Osteocyte (in vitro differentiated cells): ENCODE data around the gene RTCA. TPM values are rescaled to one million over a fixed set of nuclear protein-coding genes. Genes with fewer than 3 reads are reported as not detected.
"Not testable (repeated sequence)": the region's sequence is repeated elsewhere in the genome, so short reads cannot be mapped to it uniquely, and the experiment has no call there.

Experiments
- DNase-seq: peaks from one replicate; pipeline ENCODE4 v3.0.0; 2021; ENCODE audit warnings: mixed read lengths; ENCODE audit not compliant: unreplicated experiment; ENCODE audit errors: extremely low spot score
- H3K27ac Mint-ChIP-seq: one replicate; pipeline ENCODE4 v1.8.0; 2021; ENCODE audit warnings: mild to moderate bottlenecking, mixed read lengths; ENCODE audit not compliant: unreplicated experiment
- H3K27me3 Mint-ChIP-seq: one replicate; pipeline ENCODE4 v1.8.0; 2021; ENCODE audit warnings: mixed read lengths; ENCODE audit not compliant: unreplicated experiment
- H3K36me3 Mint-ChIP-seq: one replicate; pipeline ENCODE4 v1.8.0; 2021; ENCODE audit warnings: mixed read lengths; ENCODE audit not compliant: unreplicated experiment
- H3K4me1 Mint-ChIP-seq: one replicate; pipeline ENCODE4 v1.8.0; 2021; ENCODE audit warnings: mixed read lengths; ENCODE audit not compliant: unreplicated experiment
- H3K4me3 Mint-ChIP-seq: one replicate; pipeline ENCODE4 v1.8.0; 2021; ENCODE audit warnings: mild to moderate bottlenecking, moderate library complexity, mixed read lengths; ENCODE audit not compliant: unreplicated experiment
- H3K9me3 Mint-ChIP-seq: one replicate; pipeline ENCODE4 v1.8.0; 2021; ENCODE audit warnings: mixed read lengths; ENCODE audit not compliant: unreplicated experiment
- CTCF ChIP-seq: fragments of 200-600 bp; sonication (generic); IDR thresholded peaks from 2 replicates; pipeline ENCODE4 v1.5.0; 2021; ENCODE audit warnings: antibody characterized with exemption, mild to moderate bottlenecking, moderate library complexity
- total RNA-seq: library from RNA; stranded (reverse); gene quantifications from 2 replicates; pipeline ENCODE4 v1.2.1, GENCODE V29; 2021

The RTCA gene
- total RNA-seq, 1 donor from 2014 or later: 30.5 TPM

GRCh38 chr1:100229681-100230443, 36.2 kb upstream of the RTCA start:
- H3K27ac Mint-ChIP-seq: no peak overlapping the region
- no peak for TF ChIP-seq CTCF
- H3K9me3 Mint-ChIP-seq: no peaks in the 10 kb centered on the region
- DNase-seq: no peak
- peaks cover 32% of the 10 kb centered on the region for H3K36me3 Mint-ChIP-seq
- H3K4me1 Mint-ChIP-seq: no peaks in the 10 kb centered on the region
- H3K4me3 Mint-ChIP-seq: no peak overlapping the region
- H3K27me3 Mint-ChIP-seq: no peaks in the 10 kb centered on the region

- Mint-ChIP-seq H3K27me3 (no peaks in the 10 kb centered on the region), H3K4me1 (no peaks in the 10 kb centered on the region), H3K36me3 (peaks cover 33% of the 10 kb centered on the region), H3K9me3 (no peaks in the 10 kb centered on the region), H3K27ac (no peak overlapping the region), H3K4me3 (no peak overlapping the region)
- TF ChIP-seq CTCF: no peak
- DNase-seq: no peak
Measured at GRCh38 chr1:100230765-100231164, 35.3 kb upstream of the RTCA start.

- H3K9me3 Mint-ChIP-seq: no peaks in the 10 kb centered on the region
- H3K36me3 Mint-ChIP-seq: peaks cover 34% of the 10 kb centered on the region
- no peak overlapping the region for H3K27ac Mint-ChIP-seq
Measured at GRCh38 chr1:100231721-100232120, 34.3 kb upstream of the RTCA start.

GRCh38 chr1:100232156-100232555, 33.9 kb upstream of the RTCA start:
- DNase-seq: no peak
- no peak for TF ChIP-seq CTCF
- Mint-ChIP-seq H3K9me3 (no peaks in the 10 kb centered on the region), H3K4me3 (no peak overlapping the region), H3K27me3 (no peaks in the 10 kb centered on the region), H3K27ac (no peak overlapping the region), H3K36me3 (peaks cover 37% of the 10 kb centered on the region), H3K4me1 (no peaks in the 10 kb centered on the region)

More at GRCh38 chr1:100231721-100232120, 34.3 kb upstream of the RTCA start:
- no peak overlapping the region for H3K4me3 Mint-ChIP-seq
- TF ChIP-seq CTCF: no peak
- no peaks in the 10 kb centered on the region for H3K27me3 Mint-ChIP-seq
- DNase-seq: no peak
- no peaks in the 10 kb centered on the region for H3K4me1 Mint-ChIP-seq

GRCh38 chr1:100233566-100233965, 32.5 kb upstream of the RTCA start:
- not testable (repeated sequence) for H3K4me1 Mint-ChIP-seq, H3K27me3 Mint-ChIP-seq, DNase-seq, H3K27ac Mint-ChIP-seq, H3K4me3 Mint-ChIP-seq, H3K9me3 Mint-ChIP-seq
- H3K36me3 Mint-ChIP-seq: peaks cover 37% of the 10 kb centered on the region
